ENCODE data around the gene SLC32A1. TPM values are rescaled to one million over a fixed set of nuclear protein-coding genes. Genes with fewer than 3 reads are reported as not detected.
A peak's percentile ranks its signal among the peaks of the same experiment; 100 is the strongest.

SLC32A1 gene
- total and polyA plus RNA-seq, 2 of the 13 experiments (the other 11 are each of a cell fraction or from before 2014, with no cell fraction given): not detected

DNA sequence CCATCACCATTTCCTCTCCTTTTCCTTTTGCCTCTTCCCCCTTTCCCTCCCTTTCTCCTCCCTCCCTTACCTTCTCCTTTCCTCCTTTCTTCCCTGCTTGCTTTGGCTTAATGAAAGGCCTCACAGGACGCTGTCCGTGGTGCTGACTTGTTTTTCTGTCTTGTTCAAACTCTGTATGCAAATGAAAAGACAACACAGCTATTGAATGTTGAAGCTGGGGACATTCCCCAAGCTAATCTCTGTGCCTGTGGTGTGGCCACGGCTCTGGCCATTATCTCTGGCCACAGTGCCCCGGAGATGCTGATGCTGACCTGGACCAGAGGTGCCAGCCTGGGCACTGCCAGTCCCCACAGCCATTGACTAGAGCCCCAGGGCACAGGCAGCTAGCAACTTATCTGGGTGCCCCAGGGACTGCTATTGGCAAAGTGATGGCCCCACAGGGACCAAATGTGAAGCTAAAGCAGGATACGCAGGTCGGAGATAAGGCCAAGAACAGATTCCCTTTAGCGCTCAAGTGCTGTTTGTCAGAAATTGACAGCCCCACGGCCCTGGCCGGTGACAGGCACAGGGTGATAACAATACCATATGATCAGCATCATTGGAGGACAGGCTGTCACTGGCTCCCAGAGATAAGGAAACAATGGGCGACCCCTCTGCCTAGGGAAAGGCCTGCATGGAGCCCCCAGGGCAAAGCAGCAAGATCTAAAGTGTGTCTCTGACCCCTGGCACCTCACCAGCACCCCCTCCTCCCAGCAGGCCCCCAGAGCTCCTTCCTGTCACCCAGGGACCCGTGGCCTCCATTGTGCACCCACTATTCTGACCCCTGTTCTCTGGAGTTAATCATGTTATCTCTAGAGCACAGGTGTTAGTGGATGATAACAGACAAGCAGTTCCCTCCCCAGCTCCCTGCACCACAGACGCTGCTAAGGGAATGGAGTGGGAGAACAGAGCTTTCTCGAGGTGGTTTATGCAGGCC lies 31.6 kb upstream of the SLC32A1 start (continued):
- 0 out of 2 replicates have a peak, but pooled peaks have one; percentile 78 for TF ChIP-seq FOXO4 (CRISPR knock-in tag; conservative IDR thresholded peaks at IDR 0.05)
- TF ChIP-seq ZNF264 (CRISPR knock-in tag; IDR thresholded peaks at IDR 0.05): no peak
- TF ChIP-seq SP5 (CRISPR knock-in tag; IDR thresholded peaks at IDR 0.05; ENCODE audit: borderline replicate concordance, low read depth): peak; percentile 41
- no peak for TF ChIP-seq CBX1 (IDR thresholded peaks at IDR 0.05; ENCODE audit: low read depth)
- TF ChIP-seq, protein P1, sequence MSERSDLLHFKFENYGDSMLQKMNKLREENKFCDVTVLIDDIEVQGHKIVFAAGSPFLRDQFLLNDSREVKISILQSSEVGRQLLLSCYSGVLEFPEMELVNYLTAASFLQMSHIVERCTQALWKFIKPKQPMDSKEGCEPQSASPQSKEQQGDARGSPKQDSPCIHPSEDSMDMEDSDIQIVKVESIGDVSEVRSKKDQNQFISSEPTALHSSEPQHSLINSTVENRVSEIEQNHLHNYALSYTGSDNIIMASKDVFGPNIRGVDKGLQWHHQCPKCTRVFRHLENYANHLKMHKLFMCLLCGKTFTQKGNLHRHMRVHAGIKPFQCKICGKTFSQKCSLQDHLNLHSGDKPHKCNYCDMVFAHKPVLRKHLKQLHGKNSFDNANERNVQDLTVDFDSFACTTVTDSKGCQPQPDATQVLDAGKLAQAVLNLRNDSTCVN (CRISPR knock-in tag; IDR thresholded peaks at IDR 0.05; ENCODE audit: borderline replicate concordance): peak; percentile 85; the same call in 1 of the 2 replicates
- TF ChIP-seq ZFX (CRISPR knock-in tag; IDR thresholded peaks at IDR 0.05; ENCODE audit: low read depth): peak; percentile 55
- no peak for TF ChIP-seq ZNF276 (CRISPR knock-in tag; IDR thresholded peaks at IDR 0.05; ENCODE audit: low read depth)
- peak; percentile 79; the same call in 1 of the 2 replicates for TF ChIP-seq ZC3H13 (CRISPR knock-in tag; IDR thresholded peaks at IDR 0.05)
- 0 out of 2 replicates have a peak, but pooled peaks have one; percentile 40 for TF ChIP-seq THAP8 (CRISPR knock-in tag; IDR thresholded peaks at IDR 0.05; ENCODE audit: borderline replicate concordance)
- TF ChIP-seq ZSCAN31 (CRISPR knock-in tag; IDR thresholded peaks at IDR 0.05; ENCODE audit: low read depth): peak; percentile 67; the same call in 1 of the 2 replicates
- TF ChIP-seq KMT2A (CRISPR knock-in tag; IDR thresholded peaks at IDR 0.05): peak; percentile 39; the same call in 1 of the 2 replicates
- TF ChIP-seq TEAD2 (CRISPR knock-in tag; IDR thresholded peaks at IDR 0.05): 0 out of 2 replicates have a peak, but pooled peaks have one; percentile 2
- TF ChIP-seq ZNF777 (CRISPR knock-in tag; IDR thresholded peaks at IDR 0.05): no peak
- no peak for TF ChIP-seq ZNF333 (CRISPR knock-in tag; IDR thresholded peaks at IDR 0.05; ENCODE audit: borderline replicate concordance)
- TF ChIP-seq, protein P2, sequence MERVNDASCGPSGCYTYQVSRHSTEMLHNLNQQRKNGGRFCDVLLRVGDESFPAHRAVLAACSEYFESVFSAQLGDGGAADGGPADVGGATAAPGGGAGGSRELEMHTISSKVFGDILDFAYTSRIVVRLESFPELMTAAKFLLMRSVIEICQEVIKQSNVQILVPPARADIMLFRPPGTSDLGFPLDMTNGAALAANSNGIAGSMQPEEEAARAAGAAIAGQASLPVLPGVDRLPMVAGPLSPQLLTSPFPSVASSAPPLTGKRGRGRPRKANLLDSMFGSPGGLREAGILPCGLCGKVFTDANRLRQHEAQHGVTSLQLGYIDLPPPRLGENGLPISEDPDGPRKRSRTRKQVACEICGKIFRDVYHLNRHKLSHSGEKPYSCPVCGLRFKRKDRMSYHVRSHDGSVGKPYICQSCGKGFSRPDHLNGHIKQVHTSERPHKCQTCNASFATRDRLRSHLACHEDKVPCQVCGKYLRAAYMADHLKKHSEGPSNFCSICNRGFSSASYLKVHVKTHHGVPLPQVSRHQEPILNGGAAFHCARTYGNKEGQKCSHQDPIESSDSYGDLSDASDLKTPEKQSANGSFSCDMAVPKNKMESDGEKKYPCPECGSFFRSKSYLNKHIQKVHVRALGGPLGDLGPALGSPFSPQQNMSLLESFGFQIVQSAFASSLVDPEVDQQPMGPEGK (CRISPR knock-in tag; IDR thresholded peaks at IDR 0.05): peak; percentile 75
- TF ChIP-seq ATF2 (CRISPR knock-in tag; IDR thresholded peaks at IDR 0.05): peak; percentile 88
- TF ChIP-seq ETV5 (CRISPR knock-in tag; IDR thresholded peaks at IDR 0.05; ENCODE audit: borderline replicate concordance): peak; percentile 58; the same call in 1 of the 2 replicates
- TF ChIP-seq, protein P3, sequence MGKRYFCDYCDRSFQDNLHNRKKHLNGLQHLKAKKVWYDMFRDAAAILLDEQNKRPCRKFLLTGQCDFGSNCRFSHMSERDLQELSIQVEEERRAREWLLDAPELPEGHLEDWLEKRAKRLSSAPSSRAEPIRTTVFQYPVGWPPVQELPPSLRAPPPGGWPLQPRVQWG (CRISPR knock-in tag; IDR thresholded peaks at IDR 0.05; ENCODE audit: borderline replicate concordance, low read depth): no peak
